IMR-90 (cell line): ENCODE data around the gene ATP1A3. TPM values are rescaled to one million over a fixed set of nuclear protein-coding genes. Genes with fewer than 3 reads are reported as not detected.

Experiments
- ATAC-seq: fragments of 200-7000 bp; cut with Tn5 transposase; 2 replicates; pipeline ENCODE4 v1.9.1; 2020; ENCODE audit warnings: low read depth, mild to moderate bottlenecking, moderate library complexity
- BruUV-seq: library from RNA; stranded (reverse); fragments of 400-500 nt; replicated peaks from 2 replicates; lab custom pipeline; 2021; lab: Mats Ljungman, UMichigan
- CTCF ChIA-PET: fragments of 300-600 bp; formaldehyde crosslinking; extraction: SDS; loops from one replicate; lab custom pipeline; 2021; ENCODE audit warnings: antibody characterized with exemption; lab: Yijun Ruan, JAX
- POLR2A ChIA-PET: fragments of 300-600 bp; sonication (Branson Sonifier 250); formaldehyde crosslinking; loops from one replicate; lab custom pipeline; 2022; ENCODE audit warnings: antibody characterized with exemption; ENCODE audit not compliant: unreplicated experiment; lab: Charles Lee
- DNase-seq: peaks from one replicate; pipeline ENCODE4 v3.0.0; 2013
- H2AFZ ChIP-seq: replicated peaks from 2 replicates; pipeline ENCODE3; 2013; ENCODE audit warnings: low read length, mild to moderate bottlenecking; ENCODE audit not compliant: poor library complexity
- H2AK5ac ChIP-seq: 2 replicates; pipeline ENCODE4 v1.6.1; 2013; ENCODE audit warnings: low read depth, low read length, inconsistent platforms
- H2AK9ac ChIP-seq: replicated peaks from 2 replicates; pipeline ENCODE3; 2013; ENCODE audit warnings: mild to moderate bottlenecking, low read depth, low read length, moderate library complexity; ENCODE audit not compliant: poor library complexity
- H2BK120ac ChIP-seq: 2 replicates; pipeline ENCODE4 v1.6.1; 2013; ENCODE audit warnings: low read depth, low read length, inconsistent platforms
- H2BK15ac ChIP-seq: 3 replicates; pipeline ENCODE4 v1.6.1; 2013; ENCODE audit warnings: low read depth, low read length, inconsistent platforms
- H2BK20ac ChIP-seq: 2 replicates; pipeline ENCODE4 v1.6.1; 2013; ENCODE audit warnings: low read depth, mild to moderate bottlenecking, inconsistent platforms, low read length, moderate library complexity
- H2BK5ac ChIP-seq: 2 replicates; pipeline ENCODE4 v1.6.1; 2013; ENCODE audit warnings: mild to moderate bottlenecking, low read depth, low read length, inconsistent platforms; ENCODE audit not compliant: poor library complexity, severe bottlenecking
- H3K14ac ChIP-seq: replicated peaks from 2 replicates; pipeline ENCODE4 v1.6.1; 2013; ENCODE audit warnings: low read depth, low read length, inconsistent platforms
- H3K18ac ChIP-seq: 2 replicates; pipeline ENCODE4 v1.6.1; 2013; ENCODE audit warnings: low read depth, low read length, control low read depth
- H3K23ac ChIP-seq: 2 replicates; pipeline ENCODE4 v1.6.1; 2013; ENCODE audit warnings: low read depth, low read length, inconsistent platforms
- H3K27ac ChIP-seq: 2 replicates; pipeline ENCODE4 v1.5.1; 2013; ENCODE audit warnings: mild to moderate bottlenecking, control low read depth, low read length; ENCODE audit not compliant: insufficient read depth
- H3K27me3 ChIP-seq: 2 replicates; pipeline ENCODE4 v1.6.1; 2013; ENCODE audit warnings: low read length; ENCODE audit not compliant: control insufficient read depth, insufficient read depth
- H3K36me3 ChIP-seq: 2 replicates; pipeline ENCODE4 v1.6.1; 2013; ENCODE audit warnings: low read length, mixed read lengths; ENCODE audit not compliant: control insufficient read depth, insufficient read depth
- H3K4ac ChIP-seq: 2 replicates; pipeline ENCODE4 v1.6.1; 2013; ENCODE audit warnings: low read depth, low read length, inconsistent platforms
- H3K4me1 ChIP-seq: 2 replicates; pipeline ENCODE4 v1.6.1; 2013; ENCODE audit warnings: low read length, mixed read lengths; ENCODE audit not compliant: control insufficient read depth, insufficient read depth
- H3K4me2 ChIP-seq: 2 replicates; pipeline ENCODE4 v1.6.1; 2013; ENCODE audit warnings: low read depth, mild to moderate bottlenecking, control low read depth, low read length, moderate library complexity
- H3K4me3 ChIP-seq: 2 replicates; pipeline ENCODE4 v1.5.1; 2013; ENCODE audit warnings: low read depth, mild to moderate bottlenecking, control low read depth, low read length, moderate library complexity; ENCODE audit not compliant: insufficient read depth
- H3K56ac ChIP-seq: 2 replicates; pipeline ENCODE4 v1.6.1; 2013; ENCODE audit warnings: low read length, inconsistent platforms; ENCODE audit not compliant: insufficient read depth; ENCODE audit errors: extremely low read depth
- H3K79me1 ChIP-seq, 2 experiments: 2 replicates each; pipeline ENCODE4 v1.6.1; 2013; ENCODE audit warnings: low read length in 2 of 2, inconsistent platforms in 1 of 2, low read depth in 1 of 2
- H3K9ac ChIP-seq: 2 replicates; pipeline ENCODE4 v1.6.1; 2013; ENCODE audit warnings: low read depth, low read length, control low read depth
- H3K9me1 ChIP-seq: 2 replicates; pipeline ENCODE4 v1.6.1; 2013; ENCODE audit warnings: low read length, inconsistent platforms; ENCODE audit not compliant: insufficient read depth
- H3K9me3 ChIP-seq: 2 replicates; pipeline ENCODE4 v1.6.1; 2013; ENCODE audit warnings: low read length; ENCODE audit not compliant: control insufficient read depth, insufficient read depth
- H4K20me1 ChIP-seq: 2 replicates; pipeline ENCODE4 v1.6.1; 2013; ENCODE audit warnings: low read length, inconsistent platforms; ENCODE audit not compliant: insufficient read depth
- H4K5ac ChIP-seq: 2 replicates; pipeline ENCODE4 v1.6.1; 2013; ENCODE audit warnings: mild to moderate bottlenecking, low read depth, low read length, control low read depth
- H4K8ac ChIP-seq, 2 experiments: 2 replicates each; pipeline ENCODE4 v1.6.1; 2013; ENCODE audit warnings: low read depth in 2 of 2, low read length in 2 of 2, control low read depth in 1 of 2, inconsistent platforms in 1 of 2
- H4K91ac ChIP-seq: 2 replicates; pipeline ENCODE4 v1.6.1; 2013; ENCODE audit warnings: low read depth, low read length, inconsistent platforms; ENCODE audit not compliant: insufficient read depth
- WGBS, 2 experiments: methylation state at CpG; one replicate each; pipeline versions ENCODE4 v1.1.5 to v1.1.7; 2013; ENCODE audit warnings: missing lambda C conversion rate in 2 of 2; ENCODE audit not compliant: insufficient read length in 1 of 2; ENCODE audit errors: extremely low coverage in 2 of 2; 5-methylcytosine and 5-hydroxymethylcytosine counted together
- dilution Hi-C: fragments of 300-500 bp; cut with HindIII; formaldehyde crosslinking; loops from one replicate; pipeline ENCODE4 v1.14.3; 2018; ENCODE audit warnings: low sequenced_read_pairs; ENCODE audit not compliant: unreplicated experiment
- in situ Hi-C: fragments of 300-500 bp; cut with MboI; formaldehyde crosslinking; loops from 3 replicates; pipeline ENCODE4 v1.14.3; 2019; ENCODE audit warnings: low sequenced_read_pairs, inconsistent platforms, mixed read lengths
- intact Hi-C: fragments of 100-400 bp; cut with micrococcal nuclease; formaldehyde crosslinking; loops from 2 replicates; pipeline ENCODE4 v1.10.0; 2022
- polyA plus RNA-seq, 3 experiments: library from polyadenylated mRNA; depleted of rRNA; stranded (reverse); fragments of >200 nt; gene quantifications; 2 replicates each; pipeline ENCODE4 v1.2.3, GENCODE V29; 2012; ENCODE audit warnings: low replicate concordance in 1 of 3
- total RNA-seq: library from RNA; depleted of rRNA; stranded (reverse); fragments of >200 nt; gene quantifications from 2 replicates; pipeline ENCODE4 v1.2.3, GENCODE V29; 2012
- TF ChIP-seq, protein P1 (sequence below): fragments of 150-350 bp; IDR thresholded peaks from 2 replicates; pipeline ENCODE4 v1.6.1; 2016; ENCODE audit warnings: low read depth, mild to moderate bottlenecking, low read length, moderate library complexity, borderline replicate concordance

ATP1A3 gene
- total and polyA plus RNA-seq, 2 of the 4 experiments (the other 2 are of a cell fraction), result under 0.01 to 0.12 TPM

- POLR2A ChIA-PET, result no interaction called here
- H3K9me1 ChIP-seq, result no peaks in the 10 kb centered on the region; the same call in 1 of the 2 replicates
- H2AK5ac ChIP-seq, result no peak overlapping the region
- CTCF ChIA-PET, result interaction anchor here (1.0 kb wide), 1 partner anchor 109 kb away, joined by 4 read pairs; no protein-coding TSS in a partner anchor
- H3K56ac ChIP-seq, result no peak overlapping the region
- DNase-seq, result no peak
- no peak for ATAC-seq
- no peak overlapping the region for H4K5ac ChIP-seq
- peaks cover 24% of the 10 kb centered on the region; the same call in 1 of the 2 replicates for H4K20me1 ChIP-seq
- H2AK9ac ChIP-seq, result no peak overlapping the region
- no peak overlapping the region for H2BK5ac ChIP-seq
- no peak overlapping the region for H2BK120ac ChIP-seq
- no peak overlapping the region for H2BK20ac ChIP-seq
- H4K91ac ChIP-seq, result no peak overlapping the region
- no peak overlapping the region for H3K27ac ChIP-seq
- no TSS peak for BruUV-seq
- no peak overlapping the region for H2BK15ac ChIP-seq
- no peaks in the 10 kb centered on the region for H3K36me3 ChIP-seq
- TF ChIP-seq, protein P1, sequence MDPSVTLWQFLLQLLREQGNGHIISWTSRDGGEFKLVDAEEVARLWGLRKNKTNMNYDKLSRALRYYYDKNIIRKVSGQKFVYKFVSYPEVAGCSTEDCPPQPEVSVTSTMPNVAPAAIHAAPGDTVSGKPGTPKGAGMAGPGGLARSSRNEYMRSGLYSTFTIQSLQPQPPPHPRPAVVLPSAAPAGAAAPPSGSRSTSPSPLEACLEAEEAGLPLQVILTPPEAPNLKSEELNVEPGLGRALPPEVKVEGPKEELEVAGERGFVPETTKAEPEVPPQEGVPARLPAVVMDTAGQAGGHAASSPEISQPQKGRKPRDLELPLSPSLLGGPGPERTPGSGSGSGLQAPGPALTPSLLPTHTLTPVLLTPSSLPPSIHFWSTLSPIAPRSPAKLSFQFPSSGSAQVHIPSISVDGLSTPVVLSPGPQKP, result no peak
- H3K4me1 ChIP-seq, result peaks cover 5% of the 10 kb centered on the region
- no peak overlapping the region for H4K8ac ChIP-seq
- no peak overlapping the region for H3K4me2 ChIP-seq
- no peak overlapping the region for H3K4me3 ChIP-seq
- peak overlapping the region; percentile 51 for H2AFZ ChIP-seq
- intact Hi-C loops (no loop called here), in situ Hi-C loops (no loop called here), dilution Hi-C loops (no loop called here)
- 40% methylated on average over 7 of the region's 7 CpGs; no CpG with 5 or more reads in 1 of the 2 experiments for WGBS, 2 experiments
- H3K14ac ChIP-seq, result no peak overlapping the region
- peaks cover 85% of the 10 kb centered on the region for H3K27me3 ChIP-seq
- peaks cover 3% of the 10 kb centered on the region; the same call in 1 of the 2 replicates for H3K9me3 ChIP-seq
- no peak overlapping the region for H3K9ac ChIP-seq
- no peak overlapping the region for H3K18ac ChIP-seq
- H3K23ac ChIP-seq, result no peak overlapping the region
- H3K4ac ChIP-seq, result no peak overlapping the region
- no peaks in the 10 kb centered on the region for H3K79me1 ChIP-seq
Measured at GRCh38 chr19:41925208-41926003, 68.6 kb downstream of the ATP1A3 start.
